ENCODE results near the gene VGF.

The VGF gene

DNA sequence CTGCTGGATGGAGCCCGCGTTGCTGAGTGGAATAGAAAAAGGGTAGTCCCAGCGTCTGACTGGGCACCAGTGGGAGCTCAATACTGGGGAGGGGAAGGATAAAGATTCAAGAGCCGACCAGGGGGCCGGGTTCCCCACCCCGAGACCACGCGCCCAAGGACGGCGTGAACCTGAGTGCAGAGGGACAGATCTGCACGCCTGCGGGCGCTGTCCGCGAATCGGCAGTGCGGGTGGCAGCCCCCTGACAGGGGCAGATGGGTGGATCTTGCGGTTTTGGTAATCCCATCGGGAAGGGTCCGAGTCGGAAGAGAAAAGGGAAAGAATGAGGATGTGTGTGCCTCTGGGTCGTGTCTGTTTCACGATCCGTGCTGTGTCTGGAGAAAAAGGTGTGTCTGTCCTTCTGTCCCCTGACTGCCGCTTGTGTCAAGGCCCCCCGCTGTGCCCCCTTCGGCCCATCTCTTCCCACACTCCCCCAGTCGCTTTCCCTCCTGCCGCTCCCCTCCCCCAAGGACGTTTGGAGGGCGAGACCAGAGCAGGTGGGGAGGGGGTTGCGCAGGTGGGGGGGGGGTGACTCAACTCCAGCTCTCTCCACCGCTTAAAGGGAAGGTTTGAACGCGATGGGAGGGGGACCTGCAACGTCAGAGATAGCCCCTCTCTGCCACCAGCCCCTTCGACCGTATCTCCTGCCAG, 734 bp upstream of the VGF start:
- DNase-seq: no peak

DNA sequence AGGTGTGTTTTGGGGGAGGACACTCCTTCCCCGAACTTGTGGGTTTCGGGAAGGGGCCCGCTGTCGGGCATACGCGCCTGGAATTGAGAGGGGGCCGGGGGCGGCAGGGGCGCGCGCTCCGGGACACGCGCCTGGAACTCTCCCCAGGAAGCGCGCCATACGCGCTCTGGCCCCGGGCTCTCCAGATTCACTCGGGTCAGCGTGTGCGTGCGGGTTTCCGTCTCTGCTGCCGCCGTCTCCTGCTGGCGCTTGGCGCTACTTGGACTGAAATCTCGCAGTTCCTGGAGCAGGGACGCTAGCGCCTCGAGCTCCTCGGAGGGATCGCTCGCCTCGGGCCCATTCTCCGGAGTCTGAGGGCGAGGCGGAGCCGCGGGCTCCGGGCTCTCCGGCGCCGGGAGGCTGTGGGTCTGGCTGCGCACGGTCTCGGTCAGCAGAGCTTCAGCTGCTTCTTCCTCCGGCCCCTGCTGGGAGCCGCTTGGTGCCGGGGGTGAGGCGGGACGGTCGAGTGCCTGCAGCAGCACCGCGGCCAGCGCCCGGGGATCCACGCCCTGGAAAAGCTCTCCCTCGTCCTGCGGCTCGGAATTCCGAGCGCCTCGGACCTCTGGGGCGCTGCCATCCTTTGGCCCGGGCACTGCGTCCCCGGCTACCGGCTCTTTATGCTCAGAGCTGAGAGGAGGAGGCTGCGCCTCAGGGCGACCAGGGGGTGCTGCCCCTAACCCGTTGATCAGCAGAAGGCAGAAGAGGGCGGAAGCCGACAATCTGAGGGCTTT, 1.1 kb downstream of the VGF start:
- no peak for DNase-seq

DNA sequence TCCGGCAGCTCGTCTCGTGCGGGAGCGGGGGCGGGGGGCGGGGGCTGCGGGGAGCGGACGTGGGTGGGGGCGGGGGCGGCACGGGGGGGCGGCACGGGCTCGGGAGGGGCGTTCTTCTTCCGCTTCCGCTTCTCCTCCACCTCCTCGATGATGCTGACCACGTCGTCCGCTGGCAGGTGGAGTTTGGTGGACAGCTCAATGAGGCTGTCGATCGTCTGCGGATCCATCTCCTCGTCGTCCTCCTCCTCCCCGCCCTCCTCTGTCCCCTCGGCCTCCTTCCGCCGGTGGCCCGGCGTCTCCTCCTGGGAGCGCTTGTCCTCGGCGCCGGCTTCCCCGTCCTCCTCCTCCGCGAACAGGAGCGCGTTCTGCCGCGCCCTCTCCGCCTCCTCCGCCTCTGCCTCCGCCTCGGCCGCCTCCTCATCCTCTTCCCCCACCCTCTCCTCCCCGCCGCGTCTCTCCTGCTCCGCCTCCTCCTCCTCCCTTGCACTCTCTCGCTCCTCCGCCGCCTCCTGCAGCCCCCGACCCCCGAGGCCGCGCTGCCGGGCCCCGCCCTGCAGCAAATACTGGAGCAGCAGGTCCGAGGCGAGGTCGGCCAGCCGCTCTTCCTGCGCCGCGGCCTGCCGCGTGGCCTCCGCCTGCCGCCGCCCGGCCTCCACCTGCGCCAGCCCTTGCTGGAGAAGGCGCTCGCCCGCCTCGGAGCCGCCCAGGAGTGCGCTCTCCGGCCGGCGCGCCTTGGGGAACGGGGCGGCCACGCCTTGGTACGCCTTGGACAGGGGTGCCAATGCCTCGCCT, 1.9 kb downstream of the VGF start:
- peak; percentile 42 for DNase-seq

DNA sequence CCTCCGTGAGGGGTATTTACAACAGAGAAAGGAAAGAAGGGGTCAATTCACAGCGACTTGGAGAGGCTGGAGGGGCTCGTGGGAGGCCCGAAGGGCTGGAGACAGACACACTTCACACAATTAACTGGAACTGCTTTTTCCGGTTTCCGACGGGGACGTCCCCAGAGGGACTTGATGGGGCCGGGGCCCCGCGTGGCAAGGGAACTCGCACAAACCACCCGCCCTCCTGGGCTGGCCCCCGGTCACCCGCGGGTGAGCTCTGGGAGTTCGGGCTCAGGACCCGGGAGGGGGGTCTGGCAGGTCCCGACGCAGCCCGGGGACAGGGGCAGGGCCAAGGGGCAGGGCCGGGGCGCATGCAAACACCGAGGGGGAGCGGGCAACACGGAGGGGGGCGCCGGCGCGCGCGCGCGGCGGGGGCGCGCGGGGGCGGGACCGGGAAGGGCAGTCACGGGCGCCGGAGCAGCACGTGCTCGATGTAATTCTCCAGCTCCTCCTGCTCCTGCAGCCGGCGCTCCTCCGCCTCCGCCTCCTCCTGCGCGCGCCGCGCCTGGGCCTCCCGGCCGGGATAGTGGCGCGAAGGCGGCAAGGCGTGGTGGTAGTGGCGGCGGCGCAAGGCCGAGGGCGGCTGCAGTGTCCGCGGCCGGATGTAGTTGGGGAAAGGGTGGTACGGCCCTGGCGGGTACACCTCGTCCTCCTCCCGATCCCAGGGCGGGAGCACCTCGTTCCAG, 2.7 kb downstream of the VGF start:
- DNase-seq: peak; percentile 42

- no peak for DNase-seq
These were observed 3.5 kb downstream of the VGF start for GRCh38 chr7:101161692-101162471.

- no peak for DNase-seq
These were observed 4.5 kb downstream of the VGF start for GRCh38 chr7:101160910-101161309.

- no peak for DNase-seq
These were observed 5.4 kb downstream of the VGF start for GRCh38 chr7:101159696-101160674.

- DNase-seq: no peak
These were observed 8.3 kb downstream of the VGF start for GRCh38 chr7:101156866-101157589.

GRCh38 chr7:101156277-101156676, 9.1 kb downstream of the VGF start:
- DNase-seq: no peak

- DNase-seq: no peak
These were observed 10.1 kb downstream of the VGF start for GRCh38 chr7:101155303-101155702.

- DNase-seq: no peak
These were observed 10.7 kb downstream of the VGF start for GRCh38 chr7:101154693-101155102.

DNA sequence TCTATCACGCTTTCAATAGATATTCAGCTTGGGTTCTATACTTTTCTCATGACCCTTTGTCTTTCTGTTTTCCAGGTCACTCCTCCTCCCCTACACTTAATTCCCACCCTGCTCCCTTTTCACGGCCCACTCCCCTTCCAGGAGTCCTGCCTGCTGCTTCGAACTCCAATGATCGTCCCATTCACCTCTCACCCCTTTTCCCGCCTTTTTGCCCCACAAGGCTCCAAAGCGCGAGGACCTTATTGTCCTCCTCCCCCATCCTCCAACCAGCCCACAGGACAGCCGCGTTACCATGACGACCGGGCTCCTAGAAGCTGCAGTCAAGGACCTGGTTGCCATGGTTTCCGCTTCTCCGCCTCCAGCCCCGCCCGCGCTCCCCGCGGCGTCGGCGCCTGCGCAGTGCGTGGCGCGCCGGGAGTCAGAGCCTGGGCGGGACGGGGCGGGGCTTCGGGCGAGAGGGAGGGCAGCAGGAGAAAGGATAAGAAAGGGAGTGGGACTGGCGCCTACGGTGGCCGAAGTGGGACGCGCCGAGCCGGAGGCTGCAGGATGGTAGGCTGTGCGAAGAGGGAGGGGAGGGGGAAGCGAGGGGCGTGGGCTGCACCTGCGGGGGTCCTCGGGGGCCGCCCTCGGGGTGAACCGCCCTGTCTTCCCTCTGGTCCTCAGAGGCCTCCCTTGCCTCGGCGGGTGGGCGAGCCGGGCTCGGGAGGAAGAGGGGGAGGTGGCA, 11.2 kb downstream of the VGF start, which contains the start of gene AP1S1:
AP1S1 (plus strand) TSS at position 508 of the 724 bp plus-strand sequence; CDS start at position 547, 39 bp downstream.
- peak; percentile 85 for DNase-seq

GRCh38 chr7:101151908-101152651, 13.3 kb downstream of the VGF start:
- DNase-seq: no peak

DNA sequence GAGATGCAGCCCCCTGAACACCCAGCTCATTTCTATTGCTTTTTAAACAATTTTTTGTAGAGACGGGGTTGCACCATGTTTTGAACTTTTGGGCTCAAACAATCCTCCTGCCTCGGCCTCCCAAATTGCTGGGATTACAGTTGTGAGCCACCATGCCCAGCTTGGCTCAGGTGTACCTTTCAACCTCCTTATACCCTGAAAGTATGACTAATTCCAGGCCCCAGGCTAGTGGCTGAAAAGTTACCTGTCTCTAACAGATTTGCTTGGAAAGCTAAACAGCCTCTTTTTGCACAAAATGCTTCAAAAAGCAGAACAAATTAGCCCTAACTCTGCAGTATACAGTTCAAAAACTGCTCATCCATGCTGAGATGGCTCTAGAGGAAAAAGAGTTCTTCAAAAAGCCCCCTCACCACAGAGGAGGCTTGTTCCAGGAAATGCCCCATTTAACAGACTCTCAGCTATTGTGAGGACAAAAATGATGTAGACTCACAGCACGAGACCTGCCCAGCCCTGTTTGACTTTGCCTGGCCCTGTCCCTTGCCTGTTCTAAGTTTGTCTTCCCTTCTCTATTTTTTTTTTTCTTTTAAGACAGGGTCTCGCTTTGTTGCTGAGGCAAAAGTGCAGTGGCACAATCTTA, 24.5 kb downstream of the VGF start:
- DNase-seq: no peak

DNA sequence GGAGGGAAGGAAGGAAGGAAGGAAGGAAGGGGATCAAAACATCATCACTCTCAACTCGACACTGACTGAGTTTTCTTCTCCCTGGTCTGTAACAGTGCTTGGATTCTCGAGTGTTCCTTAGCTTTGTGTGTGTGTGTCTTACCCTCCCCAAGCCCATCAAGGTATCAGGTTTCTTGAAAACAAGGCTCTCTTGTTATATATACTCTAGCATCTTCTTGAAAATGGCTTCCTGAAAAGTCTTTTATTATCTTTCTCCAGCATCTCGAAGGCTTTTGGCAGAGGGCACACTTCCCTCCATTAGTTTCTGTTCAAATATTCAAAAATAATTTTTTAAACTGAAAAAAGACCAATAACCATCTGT, 25.1 kb downstream of the VGF start:
- DNase-seq: no peak

- peak; percentile 44 for DNase-seq
These were observed 27.0 kb downstream of the VGF start for GRCh38 chr7:101138213-101138870.

GRCh38 chr7:101137651-101138212, 27.6 kb downstream of the VGF start:
- DNase-seq: no peak
